Fibroblast of lung (primary cell): ENCODE results near the gene ATAD5.
"Not testable (repeated sequence)": the region's sequence is repeated elsewhere in the genome, so short reads cannot be mapped to it uniquely, and the experiment has no call there.

Experiments
- EZH2 ChIP-seq: IDR thresholded peaks from 2 replicates; pipeline ENCODE4 v1.5.1; 2012; ENCODE audit warnings: low read length, control low read depth, mild to moderate bottlenecking; ENCODE audit errors: missing control alignments
- TF ChIP-seq, protein P1 (sequence below), 2 donors: IDR thresholded peaks in 1 of 2; conservative IDR thresholded peaks in 1 of 2; 1 replicate in 1 of 2; 2 replicates in 1 of 2; pipeline ENCODE4 v1.5.1; 2011 to 2012; ENCODE audit warnings: low read length in 2 of 2, control low read depth in 1 of 2, inconsistent platforms in 1 of 2, low read depth in 1 of 2, mild to moderate bottlenecking in 1 of 2

GRCh38 chr17:30910151-30910550, 78.4 kb downstream of the ATAD5 start:
- TF ChIP-seq, protein P1, sequence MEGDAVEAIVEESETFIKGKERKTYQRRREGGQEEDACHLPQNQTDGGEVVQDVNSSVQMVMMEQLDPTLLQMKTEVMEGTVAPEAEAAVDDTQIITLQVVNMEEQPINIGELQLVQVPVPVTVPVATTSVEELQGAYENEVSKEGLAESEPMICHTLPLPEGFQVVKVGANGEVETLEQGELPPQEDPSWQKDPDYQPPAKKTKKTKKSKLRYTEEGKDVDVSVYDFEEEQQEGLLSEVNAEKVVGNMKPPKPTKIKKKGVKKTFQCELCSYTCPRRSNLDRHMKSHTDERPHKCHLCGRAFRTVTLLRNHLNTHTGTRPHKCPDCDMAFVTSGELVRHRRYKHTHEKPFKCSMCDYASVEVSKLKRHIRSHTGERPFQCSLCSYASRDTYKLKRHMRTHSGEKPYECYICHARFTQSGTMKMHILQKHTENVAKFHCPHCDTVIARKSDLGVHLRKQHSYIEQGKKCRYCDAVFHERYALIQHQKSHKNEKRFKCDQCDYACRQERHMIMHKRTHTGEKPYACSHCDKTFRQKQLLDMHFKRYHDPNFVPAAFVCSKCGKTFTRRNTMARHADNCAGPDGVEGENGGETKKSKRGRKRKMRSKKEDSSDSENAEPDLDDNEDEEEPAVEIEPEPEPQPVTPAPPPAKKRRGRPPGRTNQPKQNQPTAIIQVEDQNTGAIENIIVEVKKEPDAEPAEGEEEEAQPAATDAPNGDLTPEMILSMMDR (conservative IDR thresholded peaks at IDR 0.05 in 1 of 2, IDR thresholded peaks at IDR 0.05 in 1 of 2; ENCODE audit: low read depth in 1 of 2, low read length in 2 of 2): not testable (repeated sequence)
- TF ChIP-seq EZH2: not testable (repeated sequence)
